NCI-H345 treated with DMSO at 0.1 percent for 48 hours (cell line): ENCODE measurements around the gene RANBP3.

Experiments used
- DNase-seq: peaks from one replicate; lab custom pipeline; 2025; ENCODE audit not compliant: unreplicated experiment; lab: John Stamatoyannopoulos, UW

Gene RANBP3

GRCh38 chr19:5908773-5909442, 69.0 kb downstream of the RANBP3 start:
- no peak for DNase-seq

- DNase-seq, result no peak
Measured at GRCh38 chr19:5907241-5907640, 70.7 kb downstream of the RANBP3 start.

- no peak for DNase-seq
Measured at GRCh38 chr19:5905114-5905778, 72.7 kb downstream of the RANBP3 start.

- DNase-seq, result peak; percentile 99
Measured at GRCh38 chr19:5904352-5905113, 73.4 kb downstream of the RANBP3 start, which contains the start of gene VMAC. VMAC (plus strand) TSS chr19:5904872; CDS start chr19:5904891, 19 bp downstream.

GRCh38 chr19:5903624-5904351, 74.2 kb downstream of the RANBP3 start, which contains the start of gene NDUFA11:
NDUFA11 (minus strand) TSS chr19:5903790; CDS start chr19:5903708, 82 bp downstream.
- peak; percentile 99 for DNase-seq

- DNase-seq, result no peak
Measured at GRCh38 chr19:5903056-5903623, 74.8 kb downstream of the RANBP3 start.

- no peak for DNase-seq
Measured at GRCh38 chr19:5900976-5901375, 77.0 kb downstream of the RANBP3 start.

- DNase-seq, result no peak
Measured at GRCh38 chr19:5899728-5900526, 78.0 kb downstream of the RANBP3 start.

- DNase-seq, result no peak
Measured at GRCh38 chr19:5897189-5897969, 80.6 kb downstream of the RANBP3 start.

- no peak for DNase-seq
Measured at GRCh38 chr19:5896365-5897076, 81.4 kb downstream of the RANBP3 start.

GRCh38 chr19:5895890-5896289, 82.0 kb downstream of the RANBP3 start:
- no peak for DNase-seq

GRCh38 chr19:5895409-5895808, 82.5 kb downstream of the RANBP3 start:
- no peak for DNase-seq

GRCh38 chr19:5894704-5895349, 83.1 kb downstream of the RANBP3 start:
- no peak for DNase-seq

- DNase-seq, result no peak
Measured at GRCh38 chr19:5893907-5894703, 83.8 kb downstream of the RANBP3 start.

GRCh38 chr19:5893296-5893903, 84.5 kb downstream of the RANBP3 start:
- DNase-seq, result no peak

GRCh38 chr19:5892772-5893275, 85.1 kb downstream of the RANBP3 start:
- no peak for DNase-seq
